Ectodermal cell (in vitro differentiated cells): Measurements from ENCODE around the gene COL18A1.

Experiments
- H3K27ac ChIP-seq: 2 replicates; pipeline ENCODE4 v1.7.0; 2013; ENCODE audit warnings: mild to moderate bottlenecking, low read depth, low read length; ENCODE audit not compliant: insufficient read depth, poor library complexity, severe bottlenecking
- H3K27me3 ChIP-seq: 2 replicates; pipeline ENCODE4 v1.7.0; 2013; ENCODE audit warnings: mild to moderate bottlenecking, low read length; ENCODE audit not compliant: insufficient read depth, control insufficient read depth, poor library complexity, severe bottlenecking
- H3K36me3 ChIP-seq: one replicate; pipeline ENCODE4 v1.7.0; 2013; ENCODE audit warnings: low read length; ENCODE audit not compliant: control insufficient read depth, insufficient read depth
- H3K4me1 ChIP-seq: one replicate; pipeline ENCODE4 v1.7.0; 2013; ENCODE audit warnings: low read length; ENCODE audit not compliant: control insufficient read depth, insufficient read depth
- H3K4me3 ChIP-seq: 2 replicates; pipeline ENCODE4 v1.7.0; 2013; ENCODE audit warnings: low read depth, low read length, control low read depth; ENCODE audit not compliant: insufficient read depth
- H3K9me3 ChIP-seq: 2 replicates; pipeline ENCODE4 v1.7.0; 2013; ENCODE audit warnings: mild to moderate bottlenecking, low read length, moderate library complexity; ENCODE audit not compliant: control insufficient read depth
- WGBS, 2 experiments: methylation state at CpG; one replicate each; pipeline ENCODE4 v1.1.7; 2013; ENCODE audit warnings: missing lambda C conversion rate in 2 of 2; 5-methylcytosine and 5-hydroxymethylcytosine counted together

The COL18A1 gene

GRCh38 chr21:45457161-45457831 is 52.3 kb downstream of the COL18A1 start:
- H3K4me1 ChIP-seq: peaks cover 14% of the 10 kb centered on the region
- H3K4me3 ChIP-seq: no peak overlapping the region
- H3K27ac ChIP-seq: no peak overlapping the region
- WGBS, 2 experiments: 92 to 93% methylated on average over 25 of the region's 25 CpGs
- H3K9me3 ChIP-seq: no peaks in the 10 kb centered on the region
- H3K36me3 ChIP-seq: no peaks in the 10 kb centered on the region
- H3K27me3 ChIP-seq: no peaks in the 10 kb centered on the region

- Histone ChIP-seq H3K4me3 (no peak overlapping the region), H3K27me3 (no peaks in the 10 kb centered on the region), H3K9me3 (no peaks in the 10 kb centered on the region), H3K4me1 (peaks cover 14% of the 10 kb centered on the region), H3K36me3 (no peaks in the 10 kb centered on the region), H3K27ac (no peak overlapping the region)
- 84% methylated on average over 9 of the region's 9 CpGs for WGBS, 2 experiments
Observed at GRCh38 chr21:45457832-45458172, 52.8 kb downstream of the COL18A1 start.

- Histone ChIP-seq H3K4me3 (no peak overlapping the region), H3K27me3 (no peaks in the 10 kb centered on the region), H3K4me1 (peaks cover 14% of the 10 kb centered on the region), H3K36me3 (no peaks in the 10 kb centered on the region), H3K9me3 (no peaks in the 10 kb centered on the region), H3K27ac (no peak overlapping the region)
- WGBS, 2 experiments: 93 to 94% methylated on average over 30 of the region's 30 CpGs
Observed at GRCh38 chr21:45458281-45459170, 53.6 kb downstream of the COL18A1 start.

GRCh38 chr21:45459171-45460010 is 54.4 kb downstream of the COL18A1 start:
- peaks cover 6% of the 10 kb centered on the region for H3K4me1 ChIP-seq
- 94 to 97% methylated on average over 23 of the region's 23 CpGs for WGBS, 2 experiments
- no peaks in the 10 kb centered on the region for H3K36me3 ChIP-seq
- H3K27me3 ChIP-seq: no peaks in the 10 kb centered on the region
- H3K4me3 ChIP-seq: no peak overlapping the region
- no peak overlapping the region for H3K27ac ChIP-seq
- no peaks in the 10 kb centered on the region for H3K9me3 ChIP-seq

GRCh38 chr21:45460011-45460565 is 55.1 kb downstream of the COL18A1 start:
- 95 to 96% methylated on average over 23 of the region's 23 CpGs for whole genome bisulfite sequencing, 2 experiments
- Histone ChIP-seq H3K27me3 (no peaks in the 10 kb centered on the region), H3K27ac (no peak overlapping the region), H3K4me3 (no peak overlapping the region), H3K4me1 (no peaks in the 10 kb centered on the region), H3K9me3 (no peaks in the 10 kb centered on the region), H3K36me3 (no peaks in the 10 kb centered on the region)

- H3K4me1 ChIP-seq: no peaks in the 10 kb centered on the region
- no peak overlapping the region for H3K4me3 ChIP-seq
- H3K36me3 ChIP-seq: no peaks in the 10 kb centered on the region
- no peak overlapping the region for H3K27ac ChIP-seq
- H3K27me3 ChIP-seq: no peaks in the 10 kb centered on the region
- H3K9me3 ChIP-seq: no peaks in the 10 kb centered on the region
- 95 to 96% methylated on average over 9 of the region's 9 CpGs for WGBS, 2 experiments
Observed at GRCh38 chr21:45460611-45461368, 55.8 kb downstream of the COL18A1 start.

GRCh38 chr21:45461369-45461750 is 56.4 kb downstream of the COL18A1 start:
- no peak overlapping the region for H3K4me3 ChIP-seq
- no peaks in the 10 kb centered on the region for H3K36me3 ChIP-seq
- no peaks in the 10 kb centered on the region for H3K27me3 ChIP-seq
- no peaks in the 10 kb centered on the region for H3K9me3 ChIP-seq
- no peak overlapping the region for H3K27ac ChIP-seq
- 88 to 96% methylated on average over 5 of the region's 5 CpGs for WGBS, 2 experiments
- H3K4me1 ChIP-seq: no peaks in the 10 kb centered on the region

- H3K27ac ChIP-seq: no peak overlapping the region
- H3K9me3 ChIP-seq: no peaks in the 10 kb centered on the region
- H3K4me3 ChIP-seq: no peak overlapping the region
- H3K36me3 ChIP-seq: no peaks in the 10 kb centered on the region
- no peaks in the 10 kb centered on the region for H3K4me1 ChIP-seq
- no peaks in the 10 kb centered on the region for H3K27me3 ChIP-seq
Observed at GRCh38 chr21:45461806-45462341, 56.9 kb downstream of the COL18A1 start.

GRCh38 chr21:45463871-45464270 is 58.9 kb downstream of the COL18A1 start:
- Histone ChIP-seq H3K4me1 (no peaks in the 10 kb centered on the region), H3K36me3 (no peaks in the 10 kb centered on the region), H3K27me3 (no peaks in the 10 kb centered on the region), H3K27ac (no peak overlapping the region), H3K9me3 (no peaks in the 10 kb centered on the region), H3K4me3 (no peak overlapping the region)
- WGBS, 2 experiments: 93 to 95% methylated on average over 7 of the region's 7 CpGs
